Stimulated activated naive CD8-positive, alpha-beta T cell treated with anti-CD3 and anti-CD28 coated beads, Interleukin-15, amount 100 ng/mL, for 72 hours (primary cell): ENCODE results near the gene MRPS27.

ENCODE experiments used
- ATAC-seq: fragments of 150-1000 bp; cut with Tn5 transposase; 2 replicates; pipeline ENCODE4 v1.10.0; 2021; ENCODE audit warnings: mild to moderate bottlenecking, moderate library complexity
- DNase-seq, 2 donors: peaks; one replicate each; pipeline ENCODE4 v3.0.0; 2021 to 2022
- H3K27ac Mint-ChIP-seq, 2 donors: one replicate each; pipeline ENCODE4 v1.8.0; 2022; ENCODE audit warnings: mild to moderate bottlenecking in 2 of 2, mixed read lengths in 2 of 2, moderate library complexity in 2 of 2
- H3K27me3 Mint-ChIP-seq: one replicate; pipeline ENCODE4 v1.8.0; 2022; ENCODE audit warnings: mixed read lengths
- H3K4me1 Mint-ChIP-seq: one replicate; pipeline ENCODE4 v1.8.0; 2022; ENCODE audit warnings: mild to moderate bottlenecking, mixed read lengths
- H3K4me3 Mint-ChIP-seq, 2 donors: one replicate each; pipeline ENCODE4 v1.8.0; 2022; ENCODE audit warnings: mild to moderate bottlenecking in 2 of 2, mixed read lengths in 2 of 2, moderate library complexity in 1 of 2
- H3K9me3 Mint-ChIP-seq, 2 donors: one replicate each; pipeline ENCODE4 v1.8.0; 2022; ENCODE audit warnings: mixed read lengths in 2 of 2

The MRPS27 gene

GRCh38 chr5:72319976-72320752 is at the start of gene MRPS27, which contains the start of gene PTCD2:
TSS of gene MRPS27 (minus strand) at chr5:72320240. CDS start at chr5:72320221, 19 bp downstream.
TSS of gene PTCD2 (plus strand) at chr5:72320373. CDS start at chr5:72320383, 10 bp downstream.
- Mint-ChIP-seq H3K27ac (peak within 1 kb of the TSS; percentile 97 to 99), H3K4me3 (peak within 1 kb of the TSS; percentile 91 to 94), H3K9me3 (no peaks in the 10 kb centered on the region), H3K4me1 (peaks cover 53% of the 10 kb centered on the region), H3K27me3 (no peaks in the 10 kb centered on the region)
- peak; percentile 100 for ATAC-seq
- peak; percentile 90 to 96 for DNase-seq

GRCh38 chr5:72369711-72370110 is 49.7 kb upstream of the MRPS27 start:
- Mint-ChIP-seq H3K9me3 (peaks cover 0 to 6% of the 10 kb centered on the region in 2 donors), H3K27ac (no peak overlapping the region), H3K4me1 (no peaks in the 10 kb centered on the region), H3K27me3 (no peaks in the 10 kb centered on the region), H3K4me3 (no peak overlapping the region)
- DNase-seq (no peak), ATAC-seq (no peak)

GRCh38 chr5:72369301-72369700 is 49.3 kb upstream of the MRPS27 start:
- no peak overlapping the region for H3K27ac Mint-ChIP-seq
- H3K9me3 Mint-ChIP-seq, result peaks cover 0 to 6% of the 10 kb centered on the region in 2 donors
- H3K27me3 Mint-ChIP-seq, result no peaks in the 10 kb centered on the region
- ATAC-seq (no peak), DNase-seq (no peak)
- H3K4me1 Mint-ChIP-seq, result no peaks in the 10 kb centered on the region
- H3K4me3 Mint-ChIP-seq, result no peak overlapping the region

GRCh38 chr5:72368271-72368670 is 48.2 kb upstream of the MRPS27 start:
- Mint-ChIP-seq H3K9me3 (peaks cover 0 to 6% of the 10 kb centered on the region in 2 donors), H3K4me1 (no peaks in the 10 kb centered on the region), H3K27ac (no peak overlapping the region), H3K27me3 (no peaks in the 10 kb centered on the region), H3K4me3 (no peak overlapping the region)
- DNase-seq (no peak), ATAC-seq (no peak)

- H3K27ac Mint-ChIP-seq, result no peak overlapping the region
- no peaks in the 10 kb centered on the region for H3K27me3 Mint-ChIP-seq
- ATAC-seq, result peak; percentile 77
- peaks cover 0 to 6% of the 10 kb centered on the region in 2 donors for H3K9me3 Mint-ChIP-seq
- peak; percentile 10 to 27 for DNase-seq
- H3K4me1 Mint-ChIP-seq, result no peaks in the 10 kb centered on the region
- no peak overlapping the region for H3K4me3 Mint-ChIP-seq
Measured at GRCh38 chr5:72366324-72366976, 46.4 kb upstream of the MRPS27 start.

GRCh38 chr5:72364951-72365350 is 44.9 kb upstream of the MRPS27 start:
- Mint-ChIP-seq H3K4me3 (no peak overlapping the region), H3K27ac (no peak overlapping the region), H3K27me3 (no peaks in the 10 kb centered on the region), H3K4me1 (no peaks in the 10 kb centered on the region), H3K9me3 (no peaks in the 10 kb centered on the region)
- no peak for ATAC-seq
- DNase-seq, result no peak

GRCh38 chr5:72364171-72364570 is 44.1 kb upstream of the MRPS27 start:
- Mint-ChIP-seq H3K4me1 (no peaks in the 10 kb centered on the region), H3K27me3 (no peaks in the 10 kb centered on the region), H3K9me3 (no peaks in the 10 kb centered on the region), H3K4me3 (no peak overlapping the region), H3K27ac (no peak overlapping the region)
- DNase-seq (no peak), ATAC-seq (no peak)

GRCh38 chr5:72363166-72363802 is 43.2 kb upstream of the MRPS27 start:
- Mint-ChIP-seq H3K4me1 (no peaks in the 10 kb centered on the region), H3K9me3 (no peaks in the 10 kb centered on the region), H3K4me3 (no peak overlapping the region), H3K27me3 (no peaks in the 10 kb centered on the region), H3K27ac (peak overlapping the region in 1 of 2 donors; percentile 34)
- ATAC-seq (no peak), DNase-seq (no peak)

GRCh38 chr5:72359886-72360285 is 39.8 kb upstream of the MRPS27 start:
- no peak for ATAC-seq
- Mint-ChIP-seq H3K27me3 (no peaks in the 10 kb centered on the region), H3K9me3 (no peaks in the 10 kb centered on the region), H3K4me1 (no peaks in the 10 kb centered on the region), H3K27ac (no peak overlapping the region), H3K4me3 (no peak overlapping the region)
- no peak for DNase-seq

- no peak for DNase-seq
- no peak overlapping the region for H3K27ac Mint-ChIP-seq
- H3K4me1 Mint-ChIP-seq, result no peaks in the 10 kb centered on the region
- H3K4me3 Mint-ChIP-seq, result no peak overlapping the region
- ATAC-seq, result no peak
- H3K27me3 Mint-ChIP-seq, result no peaks in the 10 kb centered on the region
- no peaks in the 10 kb centered on the region for H3K9me3 Mint-ChIP-seq
Measured at GRCh38 chr5:72358925-72359324, 38.9 kb upstream of the MRPS27 start.

GRCh38 chr5:72356361-72356760 is 36.3 kb upstream of the MRPS27 start:
- no peak for ATAC-seq
- no peak overlapping the region for H3K27ac Mint-ChIP-seq
- H3K27me3 Mint-ChIP-seq, result no peaks in the 10 kb centered on the region

GRCh38 chr5:72355706-72356299 is 35.8 kb upstream of the MRPS27 start:
- DNase-seq (no peak), ATAC-seq (no peak)
- H3K27me3 Mint-ChIP-seq, result no peaks in the 10 kb centered on the region
- no peak overlapping the region for H3K4me3 Mint-ChIP-seq
- no peaks in the 10 kb centered on the region for H3K4me1 Mint-ChIP-seq
- H3K27ac Mint-ChIP-seq, result peak overlapping the region in 1 of 2 donors; percentile 61
- no peaks in the 10 kb centered on the region for H3K9me3 Mint-ChIP-seq

More at GRCh38 chr5:72356361-72356760, 36.3 kb upstream of the MRPS27 start:
- no peaks in the 10 kb centered on the region for H3K4me1 Mint-ChIP-seq
- no peak overlapping the region for H3K4me3 Mint-ChIP-seq
- no peak for DNase-seq
- no peaks in the 10 kb centered on the region for H3K9me3 Mint-ChIP-seq

- ATAC-seq, result no peak
- no peaks in the 10 kb centered on the region for H3K4me1 Mint-ChIP-seq
- no peaks in the 10 kb centered on the region for H3K9me3 Mint-ChIP-seq
- no peak overlapping the region for H3K27ac Mint-ChIP-seq
- no peak for DNase-seq
- H3K4me3 Mint-ChIP-seq, result no peak overlapping the region
- no peaks in the 10 kb centered on the region for H3K27me3 Mint-ChIP-seq
Measured at GRCh38 chr5:72353046-72353445, 33.0 kb upstream of the MRPS27 start.

GRCh38 chr5:72352616-72353015 is 32.6 kb upstream of the MRPS27 start:
- no peaks in the 10 kb centered on the region for H3K4me1 Mint-ChIP-seq
- DNase-seq, result no peak
- no peak for ATAC-seq
- no peaks in the 10 kb centered on the region for H3K9me3 Mint-ChIP-seq
- no peak overlapping the region for H3K4me3 Mint-ChIP-seq
- H3K27ac Mint-ChIP-seq, result no peak overlapping the region
- H3K27me3 Mint-ChIP-seq, result no peaks in the 10 kb centered on the region

- Mint-ChIP-seq H3K4me1 (no peaks in the 10 kb centered on the region), H3K27ac (no peak overlapping the region), H3K27me3 (no peaks in the 10 kb centered on the region), H3K4me3 (no peak overlapping the region), H3K9me3 (no peaks in the 10 kb centered on the region)
- ATAC-seq (no peak), DNase-seq (no peak)
Measured at GRCh38 chr5:72351376-72351775, 31.3 kb upstream of the MRPS27 start.
